PFSK-1 (cell line): ENCODE data around the gene POU2AF3.

ENCODE experiments used
- FOXP2 ChIP-seq: optimal IDR thresholded peaks from 2 replicates; pipeline ENCODE3; 2011; ENCODE audit warnings: borderline replicate concordance, control low read depth, inconsistent platforms; ENCODE audit not compliant: insufficient read depth; ENCODE audit errors: extremely low read length, extremely low read depth
- POLR2AphosphoS5 ChIP-seq: IDR thresholded peaks from 2 replicates; pipeline ENCODE4 v1.6.1; 2012; ENCODE audit warnings: low read depth, mild to moderate bottlenecking, control low read depth, low read length, moderate library complexity
- REST ChIP-seq, 2 experiments: IDR thresholded peaks; 2 replicates each; pipeline versions ENCODE4 v1.6.1 to v1.8.0; 2011 to 2012; ENCODE audit warnings: low read depth in 2 of 2, low read length in 2 of 2, control low read depth in 1 of 2, inconsistent platforms in 1 of 2, mild to moderate bottlenecking in 1 of 2, moderate library complexity in 1 of 2; ENCODE audit not compliant: insufficient read depth in 1 of 2
- SIN3A ChIP-seq: IDR thresholded peaks from 2 replicates; pipeline ENCODE4 v1.6.1; 2012; ENCODE audit warnings: mild to moderate bottlenecking, low read length, moderate library complexity, borderline replicate concordance; ENCODE audit not compliant: insufficient read depth
- TAF1 ChIP-seq: IDR thresholded peaks from 2 replicates; pipeline ENCODE4 v1.6.1; 2012; ENCODE audit warnings: low read length, control low read depth, borderline replicate concordance; ENCODE audit not compliant: insufficient read depth

POU2AF3 gene

GRCh38 chr11:111272420-111272819, 25.9 kb upstream of the POU2AF3 start:
- TF ChIP-seq POLR2AphosphoS5 (no peak), SIN3A (no peak), REST (IDR thresholded peaks at IDR 0.05; ENCODE audit: insufficient read depth in 1 of 2, low read depth in 2 of 2, low read length in 2 of 2) (no peak), FOXP2 (no peak), TAF1 (no peak)

- TF ChIP-seq POLR2AphosphoS5 (no peak), SIN3A (no peak), FOXP2 (no peak), TAF1 (no peak), REST (IDR thresholded peaks at IDR 0.05; ENCODE audit: insufficient read depth in 1 of 2, low read depth in 2 of 2, low read length in 2 of 2) (no peak)
These were observed 15.7 kb upstream of the POU2AF3 start for GRCh38 chr11:111282562-111283075.

GRCh38 chr11:111283945-111284481, 14.3 kb upstream of the POU2AF3 start:
- TF ChIP-seq SIN3A (no peak), REST (IDR thresholded peaks at IDR 0.05; ENCODE audit: insufficient read depth in 1 of 2, low read depth in 2 of 2, low read length in 2 of 2) (no peak), FOXP2 (no peak), POLR2AphosphoS5 (no peak), TAF1 (no peak)

GRCh38 chr11:111285189-111286091, 12.9 kb upstream of the POU2AF3 start:
- TF ChIP-seq SIN3A (no peak), TAF1 (no peak), POLR2AphosphoS5 (no peak), REST (IDR thresholded peaks at IDR 0.05; ENCODE audit: insufficient read depth in 1 of 2, low read depth in 2 of 2, low read length in 2 of 2) (no peak), FOXP2 (no peak)
